Endothelial cell of umbilical vein (primary cell): ENCODE measurements around the gene GNAI1. TPM values are rescaled to one million over a fixed set of nuclear protein-coding genes. Genes with fewer than 3 reads are reported as not detected.

ENCODE experiments used
- BruUV-seq: library from RNA; stranded (reverse); fragments of 400-500 nt; replicated peaks from 2 replicates; lab custom pipeline; 2021; lab: Mats Ljungman, UMichigan
- CTCF ChIA-PET: fragments of 300-600, 350-600 bp; sonication (Branson Sonifier 250); formaldehyde crosslinking; loops from one replicate; lab custom pipeline; 2021; ENCODE audit warnings: antibody characterized with exemption, inconsistent platforms; lab: Charles Lee
- POLR2A ChIA-PET: fragments of 300-600, 350-600 bp; sonication (Branson Sonifier 250); formaldehyde crosslinking; loops from one replicate; lab custom pipeline; 2021; ENCODE audit warnings: antibody characterized with exemption, inconsistent platforms; lab: Charles Lee
- DNase-seq: peaks from one replicate; pipeline ENCODE4 v3.0.0-alpha.2; 2011; ENCODE audit warnings: low read depth, low spot score
- FAIRE-seq: peaks from 2 replicates; lab custom pipeline; 2011; peaks lifted over from hg19 to GRCh38; lab: Jason Lieb, UNC
- H2AFZ ChIP-seq: 2 replicates; pipeline ENCODE4 v1.6.0; 2012; ENCODE audit warnings: low read depth, low read length, control low read depth, inconsistent platforms
- H3K27ac ChIP-seq: 2 replicates; pipeline ENCODE4 v1.5.1; 2011; ENCODE audit warnings: low read depth, mild to moderate bottlenecking, control low read depth, low read length, moderate library complexity; ENCODE audit not compliant: insufficient read depth
- H3K27me3 ChIP-seq, 2 experiments: 2 replicates each; pipeline versions ENCODE4 v1.6.0 to v1.6.1; 2011; ENCODE audit warnings: low read length in 2 of 2, mixed read lengths in 1 of 2; ENCODE audit not compliant: control insufficient read depth in 2 of 2, insufficient read depth in 2 of 2
- H3K36me3 ChIP-seq, 2 experiments: 2 replicates in 1 of 2; 3 replicates in 1 of 2; pipeline ENCODE4 v1.5.1; 2011; ENCODE audit warnings: low read length in 2 of 2, mild to moderate bottlenecking in 1 of 2, moderate library complexity in 1 of 2; ENCODE audit not compliant: control insufficient read depth in 2 of 2, insufficient read depth in 2 of 2; ENCODE audit errors: extremely low read depth in 1 of 2
- H3K4me1 ChIP-seq: 3 replicates; pipeline ENCODE4 v1.5.1; 2011; ENCODE audit warnings: mild to moderate bottlenecking, low read length; ENCODE audit not compliant: control insufficient read depth, insufficient read depth; ENCODE audit errors: extremely low read depth
- H3K4me2 ChIP-seq: 2 replicates; pipeline ENCODE4 v1.6.1; 2011; ENCODE audit warnings: low read length, control low read depth, mixed read lengths; ENCODE audit not compliant: insufficient read depth
- H3K4me3 ChIP-seq, 3 experiments: fragments of 200-600 bp in 1 of 3; sonication (generic), shearing (Covaris generic) in 1 of 3; replicated peaks in 1 of 3; 2 replicates each; pipeline ENCODE4 v1.5.1; 2011 to 2016; ENCODE audit warnings: control low read depth in 3 of 3, low read length in 3 of 3, mild to moderate bottlenecking in 2 of 3, inconsistent platforms in 1 of 3, low read depth in 1 of 3, moderate library complexity in 1 of 3; ENCODE audit not compliant: insufficient read depth in 1 of 3
- H3K79me2 ChIP-seq: 2 replicates; pipeline ENCODE4 v1.6.0; 2012; ENCODE audit warnings: low read length, inconsistent platforms; ENCODE audit not compliant: control insufficient read depth, insufficient read depth
- H3K9ac ChIP-seq: replicated peaks from 2 replicates; pipeline ENCODE3; 2011; ENCODE audit warnings: low read length, control low read depth; ENCODE audit not compliant: insufficient read depth; ENCODE audit errors: extremely low read depth
- H3K9me1 ChIP-seq: replicated peaks from 3 replicates; pipeline ENCODE4 v1.6.0; 2011; ENCODE audit warnings: mild to moderate bottlenecking, low read length; ENCODE audit not compliant: control insufficient read depth, insufficient read depth; ENCODE audit errors: extremely low read depth
- H3K9me3 ChIP-seq: replicated peaks from 2 replicates; pipeline ENCODE4 v1.5.1; 2012; ENCODE audit warnings: low read length, inconsistent platforms; ENCODE audit not compliant: control insufficient read depth, insufficient read depth
- H4K20me1 ChIP-seq: replicated peaks from 2 replicates; pipeline ENCODE3; 2011; ENCODE audit warnings: mild to moderate bottlenecking, low read length; ENCODE audit not compliant: control insufficient read depth, insufficient read depth; ENCODE audit errors: extremely low read depth
- FOS ChIP-seq: IDR thresholded peaks from 2 replicates; pipeline ENCODE4 v1.6.1; 2011; ENCODE audit warnings: mild to moderate bottlenecking, low read length, moderate library complexity, borderline replicate concordance; ENCODE audit not compliant: insufficient read depth
- GATA2 ChIP-seq: IDR thresholded peaks from 2 replicates; pipeline ENCODE4 v1.7.0; 2011; ENCODE audit warnings: low read depth, mild to moderate bottlenecking, moderate library complexity, mixed read lengths, low read length; ENCODE audit not compliant: insufficient read length, insufficient read depth
- JUN ChIP-seq: IDR thresholded peaks from 2 replicates; pipeline ENCODE4 v1.6.1; 2011; ENCODE audit warnings: borderline replicate concordance, low read depth; ENCODE audit not compliant: insufficient read length, insufficient read depth
- MAX ChIP-seq: IDR thresholded peaks from 2 replicates; pipeline ENCODE4 v1.6.1; 2011; ENCODE audit not compliant: insufficient read depth, insufficient read length
- MYC ChIP-seq: IDR thresholded peaks from one replicate; pipeline ENCODE4 v1.6.1; 2011; ENCODE audit warnings: mild to moderate bottlenecking, low read depth, low read length
- POLR2A ChIP-seq: IDR thresholded peaks from 2 replicates; pipeline ENCODE4 v1.6.1; 2012; ENCODE audit warnings: low read depth, mild to moderate bottlenecking, control low read depth, low read length
- POLR2AphosphoS5 ChIP-seq: IDR thresholded peaks from 2 replicates; pipeline ENCODE4 v1.6.1; 2012; ENCODE audit warnings: low read depth, mild to moderate bottlenecking, control low read depth, low read length, moderate library complexity; ENCODE audit not compliant: insufficient read depth
- dilution Hi-C: fragments of 300-500 bp; cut with MboI; formaldehyde crosslinking; loops from one replicate; pipeline ENCODE4 v1.15.0; 2019; ENCODE audit warnings: low sequenced_read_pairs; ENCODE audit not compliant: extremely low pct_ligation_motif_present
- intact Hi-C: fragments of 100-400 bp; cut with micrococcal nuclease; formaldehyde crosslinking; loops from one replicate; pipeline ENCODE4 v1.10.0; 2022
- polyA plus RNA-seq, 4 experiments: library from polyadenylated mRNA; depleted of rRNA in 3 of 4; stranded (reverse) in 3 of 4; unstranded in 1 of 4; fragments of >200 nt; gene quantifications; 2 replicates each; pipeline versions ENCODE4 v1.2.1 to v1.2.3, GENCODE V29; 2011 to 2012; ENCODE audit warnings: missing spikeins in 1 of 4
- total RNA-seq: library from RNA; stranded (reverse); gene quantifications from 2 replicates; pipeline ENCODE4 v1.2.3, GENCODE V29; 2021
- TF ChIP-seq, protein P1 (sequence below), 2 donors: IDR thresholded peaks; 1 replicate in 1 of 2; 2 replicates in 1 of 2; pipeline ENCODE4 v1.5.1; 2011; ENCODE audit warnings: low read length in 2 of 2, mild to moderate bottlenecking in 2 of 2, moderate library complexity in 2 of 2, control low read depth in 1 of 2, inconsistent platforms in 1 of 2, low read depth in 1 of 2; ENCODE audit not compliant: insufficient read depth in 1 of 2; ENCODE audit errors: extremely low read depth in 1 of 2

GNAI1 gene
- total and polyA plus RNA-seq, 2 donors (not counting 3 experiments of a cell fraction or from before 2014, with no cell fraction given) = 7.5 to 15.0 TPM

- Histone ChIP-seq H3K27ac (no peak overlapping the region), H3K36me3 (no peaks in the 10 kb centered on the region), H3K9ac (no peak overlapping the region), H3K27me3 (no peaks in the 10 kb centered on the region), H3K4me2 (no peak overlapping the region), H3K9me1 (no peaks in the 10 kb centered on the region), H3K4me1 (no peaks in the 10 kb centered on the region), H3K9me3 (no peaks in the 10 kb centered on the region), H3K4me3 (no peak overlapping the region), H2AFZ (no peak overlapping the region), H4K20me1 (no peaks in the 10 kb centered on the region), H3K79me2 (no peaks in the 10 kb centered on the region)
- FAIRE-seq = no peak
- POLR2A ChIA-PET = no interaction called here
- no peak for DNase-seq
- TF ChIP-seq GATA2 = no peak
- no peak for TF ChIP-seq JUN
- no peak for TF ChIP-seq FOS
- dilution Hi-C loops (no loop called here), intact Hi-C loops (no loop called here)
- no TSS peak for BruUV-seq
- CTCF ChIA-PET = interaction anchor here (1.1 to 1.9 kb wide), 4 partner anchors 13 to 278 kb away, joined by 3 to 5 read pairs (median 4); no protein-coding TSS in a partner anchor
Measured at GRCh38 chr7:80114159-80114558, 20.5 kb upstream of the GNAI1 start.

DNA sequence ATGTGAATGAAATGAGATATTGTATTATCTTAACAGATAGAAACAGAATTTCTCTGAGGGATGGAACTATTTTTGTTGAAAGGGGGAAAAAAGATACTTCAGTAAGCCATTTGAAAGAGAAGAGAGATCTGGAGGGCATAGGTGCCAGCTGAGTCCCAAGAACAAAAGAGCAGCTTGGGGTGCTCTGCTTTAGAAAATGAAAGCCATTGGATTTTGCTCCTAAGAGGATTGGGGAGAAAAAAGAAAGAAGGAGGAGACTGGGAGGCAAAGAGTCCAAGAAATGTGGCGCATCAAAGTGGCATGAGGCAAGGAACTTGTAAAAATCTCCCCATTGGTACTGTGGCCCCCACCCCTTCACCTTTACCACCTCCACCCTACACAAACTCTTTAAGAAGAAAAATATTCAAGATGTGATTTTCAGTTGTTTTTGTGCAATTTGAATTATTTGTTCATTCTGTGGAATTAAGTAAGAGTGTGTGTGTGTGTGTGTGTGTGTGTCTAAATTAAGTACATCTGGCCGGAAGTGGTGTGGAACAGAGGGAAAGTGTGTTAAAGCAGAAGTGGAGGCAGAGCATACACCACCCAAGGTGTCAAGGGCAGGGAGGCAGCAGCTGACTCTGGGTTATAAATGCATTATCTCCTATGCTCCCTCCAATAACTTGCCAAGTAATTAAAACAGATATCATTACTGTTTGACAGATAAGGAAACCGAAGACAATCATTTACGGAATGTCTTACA lies 9.9 kb upstream of the GNAI1 start:
- H3K4me3 ChIP-seq = no peak overlapping the region
- no peak overlapping the region for H3K4me2 ChIP-seq
- intact Hi-C loops (no loop called here), dilution Hi-C loops (no loop called here)
- no peaks in the 10 kb centered on the region for H3K9me1 ChIP-seq
- H3K36me3 ChIP-seq = no peaks in the 10 kb centered on the region
- peaks cover 2% of the 10 kb centered on the region in 2 experiments for H3K27me3 ChIP-seq
- H3K9me3 ChIP-seq = no peaks in the 10 kb centered on the region
- no peaks in the 10 kb centered on the region for H3K4me1 ChIP-seq
- H3K9ac ChIP-seq = no peak overlapping the region
- ChIA-PET POLR2A (no interaction called here), CTCF (no interaction called here)
- DNase-seq = no peak
- H3K27ac ChIP-seq = no peak overlapping the region
- H4K20me1 ChIP-seq = no peaks in the 10 kb centered on the region
- FAIRE-seq = no peak
- BruUV-seq = no TSS peak
- no peaks in the 10 kb centered on the region for H3K79me2 ChIP-seq
- no peak overlapping the region for H2AFZ ChIP-seq
- TF ChIP-seq JUN = no peak
- TF ChIP-seq MAX = no peak
- no peak for TF ChIP-seq POLR2AphosphoS5
- TF ChIP-seq POLR2A = no peak
- no peak for TF ChIP-seq FOS
- no peak for TF ChIP-seq MYC
- TF ChIP-seq, protein P1, sequence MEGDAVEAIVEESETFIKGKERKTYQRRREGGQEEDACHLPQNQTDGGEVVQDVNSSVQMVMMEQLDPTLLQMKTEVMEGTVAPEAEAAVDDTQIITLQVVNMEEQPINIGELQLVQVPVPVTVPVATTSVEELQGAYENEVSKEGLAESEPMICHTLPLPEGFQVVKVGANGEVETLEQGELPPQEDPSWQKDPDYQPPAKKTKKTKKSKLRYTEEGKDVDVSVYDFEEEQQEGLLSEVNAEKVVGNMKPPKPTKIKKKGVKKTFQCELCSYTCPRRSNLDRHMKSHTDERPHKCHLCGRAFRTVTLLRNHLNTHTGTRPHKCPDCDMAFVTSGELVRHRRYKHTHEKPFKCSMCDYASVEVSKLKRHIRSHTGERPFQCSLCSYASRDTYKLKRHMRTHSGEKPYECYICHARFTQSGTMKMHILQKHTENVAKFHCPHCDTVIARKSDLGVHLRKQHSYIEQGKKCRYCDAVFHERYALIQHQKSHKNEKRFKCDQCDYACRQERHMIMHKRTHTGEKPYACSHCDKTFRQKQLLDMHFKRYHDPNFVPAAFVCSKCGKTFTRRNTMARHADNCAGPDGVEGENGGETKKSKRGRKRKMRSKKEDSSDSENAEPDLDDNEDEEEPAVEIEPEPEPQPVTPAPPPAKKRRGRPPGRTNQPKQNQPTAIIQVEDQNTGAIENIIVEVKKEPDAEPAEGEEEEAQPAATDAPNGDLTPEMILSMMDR (IDR thresholded peaks at IDR 0.05; ENCODE audit: extremely low read depth in 1 of 2, insufficient read depth in 1 of 2, low read depth in 1 of 2, low read length in 2 of 2) = no peak
- TF ChIP-seq GATA2 = no peak
